H1 (cell line): ENCODE results near the gene TSHZ2. TPM values are rescaled to one million over a fixed set of nuclear protein-coding genes. Genes with fewer than 3 reads are reported as not detected.

Experiments used
- CBX5 ChIP-seq: fragments of 300-800, 300-1000 bp; sonication (generic); IDR thresholded peaks from 2 replicates; pipeline ENCODE4 v1.7.1; 2016; ENCODE audit warnings: antibody characterized with exemption, low read length, low read depth
- CHD2 ChIP-seq: IDR thresholded peaks from 2 replicates; pipeline ENCODE4 v1.6.1; 2012; ENCODE audit warnings: low read length, improper control_type of control experiment
- EGR1 ChIP-seq: IDR thresholded peaks from 2 replicates; pipeline ENCODE4 v1.6.1; 2011; ENCODE audit warnings: low read depth, low read length, borderline replicate concordance
- GABPA ChIP-seq: IDR thresholded peaks from 2 replicates; pipeline ENCODE4 v1.6.1; 2011; ENCODE audit warnings: mild to moderate bottlenecking, low read length, moderate library complexity, borderline replicate concordance; ENCODE audit not compliant: insufficient read depth
- polyA plus RNA-seq, 7 experiments: library from polyadenylated mRNA; depleted of rRNA in 3 of 7; stranded (reverse) in 5 of 7; unstranded in 2 of 7; fragments of >200 nt in 5 of 7; fragments of 200-250 nt in 2 of 7; gene quantifications; 1 replicate in 5 of 7; 2 replicates in 1 of 7; 4 replicates in 1 of 7; pipeline versions ENCODE4 v1.2.1 to v1.2.3, GENCODE V29; 2011 to 2013; ENCODE audit warnings: missing spikeins in 2 of 7, mixed read lengths in 2 of 7
- total RNA-seq: library from RNA; stranded (reverse); fragmentation: NEBNext Ultra II Directional; extraction: Animal tissue kit (Norgen Biotek cat#: 25700); gene quantifications from 2 replicates; pipeline ENCODE4 v1.2.1, GENCODE V29; 2021

TSHZ2 gene
- total and polyA plus RNA-seq, 2 of the 8 experiments (the other 6 are each of a cell fraction or from before 2014, with no cell fraction given) = 0.14 to 0.30 TPM

DNA sequence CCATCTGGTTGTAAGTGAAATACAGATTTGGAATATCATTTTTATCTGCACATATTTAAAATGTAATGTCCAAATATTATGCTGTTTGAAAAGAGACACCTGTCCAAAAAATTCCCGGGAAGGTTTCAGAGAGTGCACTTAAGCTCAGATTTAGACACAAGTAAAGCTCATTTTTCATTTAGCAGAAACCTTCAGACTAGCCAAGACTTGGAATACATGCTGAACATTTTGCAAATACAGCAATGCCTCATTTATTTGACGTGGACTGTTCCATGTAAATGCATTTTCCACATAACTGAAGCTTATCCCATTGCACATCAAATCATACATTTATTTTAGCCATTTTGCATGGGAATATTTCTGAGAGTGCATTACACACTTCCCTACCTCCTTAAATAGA is 340.8 kb downstream of the TSHZ2 start (continued):
- TF ChIP-seq EGR1 (no peak), CBX5 (no peak), CHD2 (no peak), GABPA (no peak)
